GM23338 (cell line): ENCODE data around the gene KLHDC7B. TPM values are rescaled to one million over a fixed set of nuclear protein-coding genes. Genes with fewer than 3 reads are reported as not detected.

ENCODE experiments used
- ATAC-seq: fragments of 200-7000 bp; cut with Tn5 transposase; 3 replicates; pipeline ENCODE4 v1.9.1; 2020
- DNase-seq: peaks from one replicate; pipeline ENCODE4 v3.0.0-alpha.2; 2015; ENCODE audit warnings: low spot score
- H2AFZ ChIP-seq: fragments of 200-600 bp; sonication (generic); 2 replicates; pipeline ENCODE4 v1.8.0; 2016; ENCODE audit warnings: antibody characterized with exemption, mild to moderate bottlenecking, moderate library complexity
- H3F3A ChIP-seq: fragments of 200-600 bp; sonication (generic); replicated peaks from 2 replicates; pipeline ENCODE4 v1.8.0; 2017; ENCODE audit warnings: antibody characterized with exemption, mixed run types, low read depth
- H3K27ac ChIP-seq: fragments of 200-600 bp; sonication (generic); 2 replicates; pipeline ENCODE4 v1.6.1; 2016; ENCODE audit warnings: low read depth
- H3K27me3 ChIP-seq: fragments of 200-600 bp; sonication (generic); 2 replicates; pipeline ENCODE4 v1.8.0; 2016; ENCODE audit warnings: mild to moderate bottlenecking, mixed run types, moderate library complexity; ENCODE audit not compliant: insufficient read depth
- H3K36me3 ChIP-seq: fragments of 200-600 bp; sonication (generic); 2 replicates; pipeline ENCODE4 v1.8.0; 2016; ENCODE audit warnings: mild to moderate bottlenecking; ENCODE audit not compliant: insufficient read depth
- H3K4me1 ChIP-seq: fragments of 200-600 bp; sonication (generic); 2 replicates; pipeline ENCODE4 v1.8.0; 2016; ENCODE audit warnings: mild to moderate bottlenecking, moderate library complexity; ENCODE audit not compliant: insufficient read depth
- H3K4me2 ChIP-seq: fragments of 200-600 bp; sonication (generic); 2 replicates; pipeline ENCODE4 v1.7.1; 2017; ENCODE audit warnings: mixed run types
- H3K4me3 ChIP-seq: fragments of 200-600 bp; sonication (generic); 2 replicates; pipeline ENCODE4 v1.6.1; 2016; ENCODE audit warnings: mixed run types
- H3K79me2 ChIP-seq: fragments of 200-600 bp; sonication (generic); replicated peaks from 2 replicates; pipeline ENCODE4 v1.8.0; 2017; ENCODE audit warnings: mild to moderate bottlenecking; ENCODE audit not compliant: insufficient read depth
- H3K9me2 ChIP-seq: fragments of 200-600 bp; sonication (generic); 2 replicates; pipeline ENCODE4 v1.8.0; 2017; ENCODE audit not compliant: insufficient read depth
- H4K20me1 ChIP-seq: fragments of 200-600 bp; sonication (generic); replicated peaks from 2 replicates; pipeline ENCODE4 v1.8.0; 2017; ENCODE audit warnings: mild to moderate bottlenecking; ENCODE audit not compliant: insufficient read depth
- H3K27ac Mint-ChIP-seq: 2 replicates; pipeline ENCODE4 v1.8.0; 2020; ENCODE audit warnings: inconsistent platforms, mild to moderate bottlenecking, moderate library complexity, mixed read lengths
- H3K27me3 Mint-ChIP-seq: 3 replicates; pipeline ENCODE4 v1.8.0; 2022; ENCODE audit warnings: low read depth, mild to moderate bottlenecking, moderate library complexity, mixed read lengths, inconsistent platforms; ENCODE audit not compliant: insufficient read depth, poor library complexity
- H3K36me3 Mint-ChIP-seq: 3 replicates; pipeline ENCODE4 v1.8.0; 2021; ENCODE audit warnings: low read depth, mild to moderate bottlenecking, inconsistent platforms, moderate library complexity, mixed read lengths
- H3K4me1 Mint-ChIP-seq: 3 replicates; pipeline ENCODE4 v1.8.0; 2020; ENCODE audit warnings: mild to moderate bottlenecking, inconsistent platforms, mixed read lengths
- H3K4me3 Mint-ChIP-seq: 3 replicates; pipeline ENCODE4 v1.8.0; 2021; ENCODE audit warnings: moderate library complexity, mild to moderate bottlenecking, inconsistent platforms, mixed read lengths
- H3K9me3 Mint-ChIP-seq: 3 replicates; pipeline ENCODE4 v1.8.0; 2020; ENCODE audit warnings: moderate library complexity, mild to moderate bottlenecking, inconsistent platforms, mixed read lengths
- ETS1 ChIP-seq: IDR thresholded peaks from 2 replicates; pipeline ENCODE4 v1.6.1; 2016; ENCODE audit warnings: antibody characterized with exemption
- EZH2phosphoT487 ChIP-seq: fragments of 200-600 bp; sonication (generic); IDR thresholded peaks from one replicate; pipeline ENCODE4 v1.8.1; 2018; ENCODE audit warnings: antibody characterized with exemption; ENCODE audit not compliant: unreplicated experiment
- POLR2AphosphoS5 ChIP-seq: IDR thresholded peaks from 2 replicates; pipeline ENCODE4 v1.6.1; 2016; ENCODE audit warnings: antibody characterized with exemption, low read depth
- ZNF331 ChIP-seq: fragments of 250-450 bp; sonication (Bioruptor Pico); IDR thresholded peaks from 2 replicates; pipeline ENCODE4 v1.5.0; 2020; ENCODE audit warnings: low read depth, mild to moderate bottlenecking, moderate library complexity
- polyA plus RNA-seq: library from polyadenylated mRNA; unstranded; fragments of >200 nt; fragmentation: Nextera tagmentation; extraction: Ambion mirVana; gene quantifications from 2 replicates; pipeline ENCODE4 v1.2.1, GENCODE V29; 2016
- total RNA-seq: library from RNA; depleted of rRNA; stranded (reverse); fragments of >200 nt; shearing (Covaris generic); gene quantifications from 2 replicates; pipeline ENCODE4 v1.2.3, GENCODE V29; 2014
- TF ChIP-seq, protein P1 (sequence below), 2 experiments: fragments of 200-600 bp in 1 of 2; sonication (generic) in 1 of 2; conservative IDR thresholded peaks; 2 replicates each; pipeline versions ENCODE4 v1.5.1 to v1.6.1; 2016 to 2017; ENCODE audit warnings: antibody characterized with exemption in 2 of 2, low read depth in 2 of 2, mild to moderate bottlenecking in 2 of 2, moderate library complexity in 1 of 2

The KLHDC7B gene
- total and polyA plus RNA-seq, 2 experiments from 2014 or later: not detected

GRCh38 chr22:50526108-50526833 is 19.4 kb upstream of the KLHDC7B start:
- peak; percentile 25 for ATAC-seq
- peaks cover 4% of the 10 kb centered on the region; the same call in 2 of the 3 replicates for H3K9me3 Mint-ChIP-seq
- Histone ChIP-seq H3K79me2 (no peaks in the 10 kb centered on the region), H3F3A (peaks cover 4% of the 10 kb centered on the region), H3K27me3 (peaks cover 47% of the 10 kb centered on the region), H3K4me2 (peak overlapping the region; percentile 94), H3K4me3 (peak overlapping the region; percentile 84), H4K20me1 (no peaks in the 10 kb centered on the region; the same call in 1 of the 2 replicates), H3K9me2 (no peaks in the 10 kb centered on the region), H2AFZ (no peak overlapping the region), H3K27ac (no peak overlapping the region), H3K36me3 (no peaks in the 10 kb centered on the region), H3K4me1 (peaks cover 3% of the 10 kb centered on the region; the same call in 1 of the 2 replicates)
- TF ChIP-seq EZH2phosphoT487 (no peak), ETS1 (peak; percentile 2; the same call in 1 of the 2 replicates)
- TF ChIP-seq, protein P1, sequence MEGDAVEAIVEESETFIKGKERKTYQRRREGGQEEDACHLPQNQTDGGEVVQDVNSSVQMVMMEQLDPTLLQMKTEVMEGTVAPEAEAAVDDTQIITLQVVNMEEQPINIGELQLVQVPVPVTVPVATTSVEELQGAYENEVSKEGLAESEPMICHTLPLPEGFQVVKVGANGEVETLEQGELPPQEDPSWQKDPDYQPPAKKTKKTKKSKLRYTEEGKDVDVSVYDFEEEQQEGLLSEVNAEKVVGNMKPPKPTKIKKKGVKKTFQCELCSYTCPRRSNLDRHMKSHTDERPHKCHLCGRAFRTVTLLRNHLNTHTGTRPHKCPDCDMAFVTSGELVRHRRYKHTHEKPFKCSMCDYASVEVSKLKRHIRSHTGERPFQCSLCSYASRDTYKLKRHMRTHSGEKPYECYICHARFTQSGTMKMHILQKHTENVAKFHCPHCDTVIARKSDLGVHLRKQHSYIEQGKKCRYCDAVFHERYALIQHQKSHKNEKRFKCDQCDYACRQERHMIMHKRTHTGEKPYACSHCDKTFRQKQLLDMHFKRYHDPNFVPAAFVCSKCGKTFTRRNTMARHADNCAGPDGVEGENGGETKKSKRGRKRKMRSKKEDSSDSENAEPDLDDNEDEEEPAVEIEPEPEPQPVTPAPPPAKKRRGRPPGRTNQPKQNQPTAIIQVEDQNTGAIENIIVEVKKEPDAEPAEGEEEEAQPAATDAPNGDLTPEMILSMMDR (conservative IDR thresholded peaks at IDR 0.05; ENCODE audit: low read depth in 2 of 2): peak; percentile 26 to 46
- peak overlapping the region; percentile 68 for H3K4me3 Mint-ChIP-seq
- peak; percentile 75 for DNase-seq
- H3K36me3 Mint-ChIP-seq: peaks cover 9% of the 10 kb centered on the region
- peaks cover 11% of the 10 kb centered on the region for H3K4me1 Mint-ChIP-seq
- no peak overlapping the region for H3K27ac Mint-ChIP-seq
- peaks cover 49% of the 10 kb centered on the region for H3K27me3 Mint-ChIP-seq

DNA sequence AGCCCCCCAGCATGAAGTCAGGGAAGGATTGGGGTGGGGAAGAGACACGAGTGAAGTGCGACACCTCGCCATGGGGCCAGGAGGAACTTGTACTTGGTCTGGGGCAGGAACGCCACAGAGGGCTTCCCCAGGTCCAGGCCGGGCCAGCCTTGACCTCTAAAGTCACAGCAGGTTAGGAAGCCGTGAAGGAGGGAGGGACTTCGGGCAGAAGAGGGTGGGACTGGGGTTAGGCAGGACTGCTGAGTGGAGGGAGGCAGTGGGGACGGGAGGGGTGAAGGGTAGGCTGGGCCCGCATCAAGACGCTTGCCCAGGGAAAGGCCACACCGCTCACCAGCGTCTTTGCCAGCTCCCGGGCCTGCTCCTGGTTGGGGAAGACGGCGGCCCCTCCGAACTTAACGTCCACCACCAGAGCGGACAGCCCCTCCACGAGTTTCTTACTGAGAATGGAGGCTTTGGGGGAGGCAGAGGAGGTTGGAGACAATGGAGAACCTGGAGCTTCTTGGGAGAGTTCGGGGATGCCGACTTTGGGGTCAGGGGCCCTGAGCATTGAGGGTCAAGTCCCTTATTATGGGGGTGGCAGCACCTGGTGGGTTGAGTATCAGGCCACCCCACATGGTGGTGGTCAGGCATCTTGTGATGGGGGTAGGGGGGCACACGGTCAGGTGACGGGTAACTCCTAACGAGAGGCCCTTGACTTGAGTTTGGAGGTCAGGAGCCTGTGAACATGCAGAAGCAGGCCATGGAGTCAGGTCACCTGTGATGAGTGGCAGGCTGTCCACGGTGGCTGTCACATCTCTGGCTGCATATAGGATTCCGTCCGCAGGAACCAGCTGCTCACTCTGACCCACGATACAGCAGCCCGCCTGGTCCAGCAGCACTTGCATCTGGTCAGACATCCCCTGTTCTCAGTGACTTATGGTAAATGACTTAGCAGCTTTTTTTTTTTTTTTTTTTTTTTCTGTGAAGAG is 18.6 kb upstream of the KLHDC7B start:
- H3F3A ChIP-seq: peaks cover 4% of the 10 kb centered on the region

More for the DNA sequence above, 18.6 kb upstream of the KLHDC7B start:
- TF ChIP-seq POLR2AphosphoS5 (peak; percentile 42; the same call in 1 of the 2 replicates), ZNF331 (CRISPR knock-in tag) (no peak)
- H3K9me2 ChIP-seq: no peaks in the 10 kb centered on the region
- Mint-ChIP-seq H3K9me3 (peaks cover 4% of the 10 kb centered on the region; the same call in 2 of the 3 replicates), H3K4me3 (peak overlapping the region; percentile 68), H3K4me1 (peaks cover 11% of the 10 kb centered on the region), H3K36me3 (peaks cover 9% of the 10 kb centered on the region), H3K27me3 (peaks cover 57% of the 10 kb centered on the region), H3K27ac (no peak overlapping the region)
- peak; percentile 67 for DNase-seq
- no peak overlapping the region for H2AFZ ChIP-seq
- peaks cover 4% of the 10 kb centered on the region; the same call in 1 of the 2 replicates for H3K4me1 ChIP-seq
- no peaks in the 10 kb centered on the region for H3K36me3 ChIP-seq
- ATAC-seq: peak; percentile 23
- no peaks in the 10 kb centered on the region; the same call in 1 of the 2 replicates for H4K20me1 ChIP-seq
- H3K79me2 ChIP-seq: no peaks in the 10 kb centered on the region
- H3K4me2 ChIP-seq: peak overlapping the region; percentile 94
- no peak overlapping the region for H3K27ac ChIP-seq
- peak overlapping the region; percentile 84 for H3K4me3 ChIP-seq
- peaks cover 56% of the 10 kb centered on the region for H3K27me3 ChIP-seq
